HG03571 (cell line): ENCODE data around the gene TMCO6.
A peak's percentile ranks its signal among the peaks of the same experiment; 100 is the strongest.
"Not testable (repeated sequence)": the region's sequence is repeated elsewhere in the genome, so short reads cannot be mapped to it uniquely, and the experiment has no call there.

ENCODE experiments used
- ATAC-seq: cut with Tn5 transposase; IDR thresholded peaks from one replicate; pipeline ENCODE4 v1.9.1; 2021; ENCODE audit not compliant: unreplicated experiment

The TMCO6 gene

DNA sequence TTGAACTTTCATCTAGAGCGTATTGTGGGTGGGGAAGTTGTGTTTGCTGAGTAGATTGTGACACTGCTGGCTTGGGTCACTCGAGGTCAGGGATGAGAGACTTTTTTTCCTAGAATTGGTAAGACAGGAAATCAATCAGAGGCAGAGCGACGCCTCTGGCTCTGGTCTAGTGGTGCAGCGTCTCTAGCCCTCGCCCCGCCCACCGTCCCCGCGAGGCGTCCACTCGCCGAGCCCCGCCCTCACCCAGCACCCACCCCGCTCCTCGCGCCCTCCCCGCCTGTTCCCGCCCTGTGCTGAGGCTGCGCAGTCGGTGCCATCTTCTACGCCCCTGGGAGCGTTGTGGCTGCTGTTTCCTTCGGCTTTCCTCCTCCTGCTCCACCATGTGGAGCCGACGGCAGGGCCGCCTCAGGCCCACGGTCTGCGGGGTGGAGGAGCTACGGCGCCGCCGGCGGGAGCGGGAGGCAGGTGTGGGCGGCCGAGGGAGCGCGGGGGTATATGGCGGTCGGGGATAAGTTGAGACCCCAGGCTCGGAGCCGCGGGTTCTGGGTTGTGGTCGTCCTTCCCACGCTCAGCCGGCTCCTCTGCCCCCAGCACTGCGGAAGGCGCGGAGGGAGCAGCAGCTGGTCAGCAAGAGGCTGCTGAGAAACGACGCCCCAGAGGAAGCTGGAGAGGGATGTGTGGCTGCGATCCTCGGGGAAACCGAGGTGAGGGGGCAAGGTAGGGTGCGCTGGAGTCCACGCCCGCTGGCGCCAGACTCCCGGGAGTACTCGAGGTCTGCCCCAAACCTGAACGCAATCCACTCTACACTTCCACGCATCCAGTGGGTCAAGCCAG, at the start of gene TMCO6:
Gene TMCO6, plus strand, starts transcription at position 304 of the 834 bp plus-strand sequence. Its CDS starts 77 bp downstream, at position 381.
- ATAC-seq, result peak; percentile 93

DNA sequence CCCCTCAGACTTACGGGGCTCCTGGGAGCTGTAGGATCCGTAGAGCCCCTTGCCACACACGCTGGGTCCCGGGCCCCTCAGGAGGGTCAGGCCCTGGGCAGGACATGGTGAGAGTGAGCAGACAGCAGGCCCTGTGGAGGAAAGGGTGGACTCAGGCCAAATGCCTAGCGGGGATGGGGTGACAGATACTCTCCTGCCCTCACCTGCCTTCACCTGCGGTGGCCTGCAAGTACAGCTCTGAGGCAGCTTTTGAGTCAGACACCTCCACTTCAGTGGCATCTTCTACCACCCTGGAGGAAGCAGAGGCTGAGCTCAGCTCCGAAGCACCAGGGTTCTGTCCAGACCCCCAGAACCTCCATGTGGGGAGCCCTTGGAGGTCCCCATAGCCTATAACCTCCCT, 48.4 kb upstream of the TMCO6 start:
- no peak for ATAC-seq

- ATAC-seq, result no peak
Measured at GRCh38 chr5:140591747-140592372, 47.4 kb upstream of the TMCO6 start.

- ATAC-seq, result not testable (repeated sequence)
Measured at GRCh38 chr5:140593070-140593469, 46.2 kb upstream of the TMCO6 start.

DNA sequence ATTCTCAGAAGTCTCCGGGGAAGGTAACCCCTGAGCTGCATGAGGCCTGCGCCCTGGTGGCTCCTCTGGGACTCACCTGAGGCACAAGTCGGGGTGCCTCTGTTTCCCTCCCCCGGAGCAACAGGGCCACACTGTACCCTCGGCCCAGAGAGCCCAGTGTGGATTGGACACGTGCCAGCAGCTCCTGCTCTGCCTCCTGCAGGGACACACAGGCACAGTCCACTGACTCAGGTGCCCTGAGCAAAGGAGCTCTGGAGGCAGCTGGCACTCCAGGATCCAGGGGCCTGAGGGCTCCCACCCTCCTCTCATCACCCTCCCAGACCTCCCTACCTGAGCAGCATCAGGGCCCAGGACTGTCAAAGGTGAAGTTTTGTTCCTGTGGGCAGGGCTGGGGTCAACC, 45.1 kb upstream of the TMCO6 start:
- ATAC-seq, result no peak

DNA sequence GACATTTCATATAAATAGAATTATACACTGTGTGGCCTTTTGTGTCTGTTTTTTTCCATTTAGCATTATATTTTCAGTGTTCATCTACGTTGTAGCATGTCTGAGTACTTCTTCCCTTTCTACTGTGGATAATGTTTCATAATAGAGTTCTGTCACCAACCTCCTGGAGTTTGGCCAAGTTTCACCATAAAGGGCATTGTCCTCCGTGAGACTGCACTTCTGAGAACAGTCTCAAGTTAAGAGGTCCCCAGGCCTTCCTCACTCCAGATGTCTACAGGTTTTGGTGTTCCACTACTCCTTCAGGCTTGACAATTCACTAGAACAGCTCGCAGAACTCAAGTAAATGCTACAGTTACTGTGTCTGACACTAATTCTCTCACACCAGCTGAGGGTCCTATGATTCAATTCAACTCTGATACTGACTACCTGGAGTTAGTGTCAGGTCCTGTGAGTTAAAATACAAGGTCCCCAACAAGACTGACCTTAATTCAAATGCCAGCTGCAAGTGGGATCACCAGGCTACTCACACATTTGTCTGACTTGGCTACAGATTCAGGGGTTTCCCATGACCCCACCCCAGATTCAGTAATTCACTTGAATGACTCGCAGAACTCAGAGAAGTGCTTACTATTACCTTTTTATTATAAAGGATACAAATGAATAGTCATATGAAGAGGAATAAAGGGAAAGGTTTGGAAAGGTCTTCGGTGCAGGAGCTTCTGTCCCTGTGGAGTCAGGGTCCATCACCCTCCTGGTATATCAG, 43.5 kb upstream of the TMCO6 start:
- no peak for ATAC-seq

DNA sequence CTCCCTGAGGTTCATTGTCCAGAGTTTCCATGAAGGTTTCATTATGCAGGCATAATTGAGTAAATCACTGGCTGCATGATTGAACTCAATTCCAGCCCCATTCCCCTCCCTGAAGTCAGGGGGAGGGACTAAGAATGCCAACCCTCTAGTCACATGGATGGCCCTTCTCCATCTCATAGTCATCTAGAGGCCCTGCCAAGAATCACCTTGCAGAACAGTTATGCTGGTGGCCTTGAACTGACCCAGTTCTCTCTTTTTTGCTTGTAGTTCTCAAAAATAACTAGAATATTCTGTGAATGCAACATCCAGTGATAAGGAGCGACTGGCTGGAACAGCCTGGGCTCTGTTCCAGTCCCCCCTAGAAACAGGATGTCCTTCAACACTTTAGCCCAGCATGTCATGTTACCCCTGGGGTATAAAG, 42.9 kb upstream of the TMCO6 start:
- ATAC-seq, result no peak

GRCh38 chr5:140598836-140599235, 40.4 kb upstream of the TMCO6 start:
- no peak for ATAC-seq

DNA sequence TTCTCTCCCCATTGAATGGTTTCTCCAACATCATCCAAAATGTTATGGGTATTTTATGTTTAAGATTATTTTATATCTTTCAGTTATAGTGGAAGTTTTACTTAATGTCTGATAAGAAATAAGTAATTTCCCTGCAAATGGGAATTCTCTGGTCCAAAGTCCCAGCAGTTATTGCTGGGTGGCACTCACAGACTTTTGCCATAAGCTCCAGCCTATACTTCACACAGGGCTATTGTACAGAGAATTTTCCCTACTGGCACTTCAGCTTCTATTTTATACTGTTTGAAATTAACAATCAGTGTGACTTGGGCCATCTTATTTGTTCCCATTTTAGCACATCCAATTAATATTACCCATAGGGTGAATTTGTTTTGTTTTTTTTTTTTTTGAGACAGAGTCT, 39.2 kb upstream of the TMCO6 start:
- ATAC-seq, result no peak

- ATAC-seq, result no peak
Measured at GRCh38 chr5:140602147-140602546, 37.1 kb upstream of the TMCO6 start.

GRCh38 chr5:140603446-140603698, 35.9 kb upstream of the TMCO6 start:
- ATAC-seq, result not testable (repeated sequence)

GRCh38 chr5:140603734-140604133, 35.5 kb upstream of the TMCO6 start:
- ATAC-seq, result no peak

- ATAC-seq, result no peak
Measured at GRCh38 chr5:140605879-140606278, 33.4 kb upstream of the TMCO6 start.

GRCh38 chr5:140607031-140607430, 32.2 kb upstream of the TMCO6 start:
- ATAC-seq, result no peak

- ATAC-seq, result no peak
Measured at GRCh38 chr5:140608722-140609121, 30.5 kb upstream of the TMCO6 start.

DNA sequence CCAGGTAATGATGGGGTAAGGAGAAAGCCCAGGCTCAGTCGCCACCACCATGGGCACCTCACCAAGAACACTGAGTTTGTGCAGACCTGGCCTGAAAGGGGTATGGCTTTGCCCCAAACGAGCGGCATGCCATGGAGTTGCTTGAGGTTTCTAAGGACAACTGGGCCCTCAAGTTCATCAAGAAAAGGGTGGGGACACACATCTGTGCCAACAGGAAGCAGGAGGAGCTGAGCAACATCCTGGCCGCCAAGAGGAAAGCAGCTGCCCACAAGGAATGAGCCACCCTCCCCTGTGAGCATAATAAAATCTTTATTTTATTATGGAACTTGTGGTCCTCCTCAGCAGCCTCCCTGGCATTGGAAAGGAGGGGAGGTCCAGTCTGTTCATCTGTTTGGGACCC, 30.1 kb upstream of the TMCO6 start:
- no peak for ATAC-seq

GRCh38 chr5:140611020-140611521, 28.2 kb upstream of the TMCO6 start:
- no peak for ATAC-seq

DNA sequence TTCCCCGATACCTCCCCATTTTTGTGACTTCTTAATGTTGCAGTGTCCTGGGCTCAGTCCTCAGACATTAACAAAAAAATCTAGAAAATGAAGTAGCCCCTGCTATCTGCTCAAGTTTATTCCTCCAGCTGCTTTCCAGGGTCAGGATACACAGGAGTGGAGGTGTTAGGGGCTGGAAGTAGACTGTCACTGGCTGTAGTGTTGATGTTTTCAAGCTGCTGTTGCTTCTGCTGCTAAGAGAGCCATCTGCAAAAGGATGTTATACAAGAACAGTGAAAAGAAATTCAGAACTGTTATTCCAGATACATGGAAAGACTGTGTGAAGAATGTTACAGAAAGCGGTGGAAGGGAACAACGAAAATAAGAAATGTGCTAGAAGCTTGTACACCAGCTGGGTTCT, 16.9 kb upstream of the TMCO6 start:
- no peak for ATAC-seq

DNA sequence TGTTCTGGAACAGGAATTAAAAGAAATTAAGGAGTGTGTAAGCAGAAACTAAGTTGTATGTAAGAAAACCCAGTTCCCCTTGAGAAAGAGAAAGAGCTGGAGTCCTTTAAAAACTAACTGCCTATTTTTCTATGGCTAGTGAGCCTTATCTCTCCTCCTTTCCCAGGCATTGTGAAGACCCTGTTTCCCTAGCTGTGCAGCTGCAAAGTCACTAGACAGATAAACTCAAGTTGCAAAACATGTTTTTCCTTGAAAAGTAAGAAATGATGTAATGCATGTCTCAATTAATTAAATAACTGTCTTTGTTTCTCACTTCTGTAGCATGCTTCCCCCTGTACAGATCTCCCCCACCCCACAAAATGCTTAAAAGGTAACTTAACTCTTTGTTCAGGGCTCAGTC, 16.2 kb upstream of the TMCO6 start:
- ATAC-seq, result not testable (repeated sequence)

GRCh38 chr5:140624886-140625285, 14.4 kb upstream of the TMCO6 start:
- not testable (repeated sequence) for ATAC-seq

- ATAC-seq, result no peak
Measured at GRCh38 chr5:140627972-140628371, 11.3 kb upstream of the TMCO6 start.

DNA sequence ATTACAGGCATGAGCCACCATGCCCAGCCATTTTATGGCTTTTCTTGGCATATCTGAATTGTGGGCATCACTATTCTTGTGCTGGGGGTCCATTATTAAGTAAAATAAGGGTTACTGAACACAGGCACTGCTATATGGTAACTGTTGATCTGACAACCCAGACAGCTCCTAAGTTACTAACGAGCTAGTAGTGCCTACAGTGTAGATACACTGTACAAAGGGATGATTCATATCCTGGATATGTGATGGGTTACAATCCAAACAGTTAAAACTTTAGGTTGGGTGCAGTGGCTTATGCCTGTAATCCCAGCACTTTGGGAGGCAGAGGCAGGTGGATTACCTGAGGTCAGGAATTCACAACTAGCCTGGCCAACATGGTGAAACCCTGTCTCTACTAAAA, 10.5 kb upstream of the TMCO6 start:
- no peak for ATAC-seq
